Body of pancreas (tissue), 4 donors: ENCODE results near the gene CDKN2AIP.

Source experiments
- CTCF ChIP-seq, 7 experiments: fragments of 450-650 bp in 4 of 7; fragments of 200-600 bp in 3 of 7; sonication (generic) in 3 of 7; IDR thresholded peaks; one replicate each; pipeline ENCODE4 v1.5.1; 2016 to 2019; ENCODE audit warnings: antibody characterized with exemption in 7 of 7
- POLR2A ChIP-seq, 3 donors: fragments of 450-650 bp; IDR thresholded peaks; one replicate each; pipeline ENCODE4 v1.6.1; 2016; ENCODE audit warnings: antibody characterized with exemption in 3 of 3, mild to moderate bottlenecking in 2 of 3

- TF ChIP-seq CTCF (IDR thresholded peaks at IDR 0.05) (no peak), POLR2A (IDR thresholded peaks at IDR 0.05) (no peak)
Measured at GRCh38 chr4:183448436-183448835, 4.0 kb downstream of the CDKN2AIP start.
